PC-3 (cell line): ENCODE data around the gene CELF2. TPM values are rescaled to one million over a fixed set of nuclear protein-coding genes. Genes with fewer than 3 reads are reported as not detected.

Experiments
- ATAC-seq: fragments of 200-7000 bp; cut with Tn5 transposase; 2 replicates; pipeline ENCODE4 v1.9.1; 2020; ENCODE audit warnings: mild to moderate bottlenecking, moderate library complexity
- BruUV-seq: library from RNA; stranded (reverse); fragments of 400-500 nt; replicated peaks from 2 replicates; lab custom pipeline; 2021; lab: Mats Ljungman, UMichigan
- CTCF ChIA-PET: fragments of 300-600 bp; sonication (Branson Sonifier 250); formaldehyde crosslinking; loops from one replicate; lab custom pipeline; 2022; ENCODE audit warnings: antibody characterized with exemption; lab: Charles Lee
- POLR2A ChIA-PET: fragments of 300-600 bp; sonication (Branson Sonifier 250); formaldehyde crosslinking; loops from one replicate; lab custom pipeline; 2022; ENCODE audit warnings: antibody characterized with exemption; ENCODE audit not compliant: unreplicated experiment; lab: Charles Lee
- DNase-seq: peaks from one replicate; pipeline ENCODE4 v3.0.0-alpha.2; 2015
- H2AFZ ChIP-seq: fragments of 300-600 bp; sonication (generic); 2 replicates; pipeline ENCODE4 v1.6.0; 2016; ENCODE audit warnings: antibody characterized with exemption, low read length
- H3F3A ChIP-seq: fragments of 300-600 bp; sonication (generic); one replicate; pipeline ENCODE4 v1.6.0; 2017; ENCODE audit warnings: antibody characterized with exemption, low read length, control low read depth, mild to moderate bottlenecking; ENCODE audit not compliant: unreplicated experiment
- H3K27ac ChIP-seq: fragments of 300-600 bp; sonication (generic); 2 replicates; pipeline ENCODE4 v1.5.1; 2016; ENCODE audit warnings: mild to moderate bottlenecking, low read length
- H3K27me3 ChIP-seq: fragments of 300-600 bp; sonication (generic); 2 replicates; pipeline ENCODE4 v1.6.1; 2016; ENCODE audit warnings: low read length, mixed read lengths
- H3K36me3 ChIP-seq: fragments of 300-600 bp; sonication (generic); 2 replicates; pipeline ENCODE4 v1.6.1; 2016; ENCODE audit warnings: low read depth, mixed run types, low read length, mixed read lengths
- H3K4me1 ChIP-seq: fragments of 300-600 bp; sonication (generic); 2 replicates; pipeline ENCODE4 v1.5.1; 2016; ENCODE audit warnings: low read length; ENCODE audit not compliant: insufficient read depth
- H3K4me2 ChIP-seq: fragments of 300-600 bp; sonication (generic); 2 replicates; pipeline ENCODE4 v1.6.0; 2016; ENCODE audit warnings: low read length
- H3K4me3 ChIP-seq: fragments of 300-600 bp; sonication (generic); 2 replicates; pipeline ENCODE4 v1.5.1; 2016; ENCODE audit warnings: mild to moderate bottlenecking, low read length, mixed read lengths
- H3K79me2 ChIP-seq: fragments of 300-600 bp; sonication (generic); 2 replicates; pipeline ENCODE4 v1.6.1; 2017; ENCODE audit warnings: low read length, mixed read lengths
- H3K9ac ChIP-seq: fragments of 300-600 bp; sonication (generic); 2 replicates; pipeline ENCODE4 v1.6.0; 2016; ENCODE audit warnings: mild to moderate bottlenecking, low read length
- H3K9me2 ChIP-seq: fragments of 300-600 bp; sonication (generic); replicated peaks from 2 replicates; pipeline ENCODE4 v1.6.1; 2016; ENCODE audit warnings: mixed run types, low read length, mixed read lengths
- H3K9me3 ChIP-seq: fragments of 300-600 bp; sonication (generic); 2 replicates; pipeline ENCODE4 v1.6.1; 2016; ENCODE audit warnings: low read length, mixed read lengths
- H4K20me1 ChIP-seq: fragments of 300-600 bp; sonication (generic); 2 replicates; pipeline ENCODE4 v1.6.1; 2016; ENCODE audit warnings: low read length, mixed read lengths
- EZH2 ChIP-seq: fragments of 300-600 bp; sonication (generic); IDR thresholded peaks from one replicate; pipeline ENCODE4 v1.6.1; 2017; ENCODE audit warnings: antibody characterized with exemption, mild to moderate bottlenecking, low read length; ENCODE audit not compliant: unreplicated experiment
- EZH2phosphoT487 ChIP-seq: fragments of 300-600 bp; sonication (generic); IDR thresholded peaks from 2 replicates; pipeline ENCODE4 v1.6.1; 2018; ENCODE audit warnings: mild to moderate bottlenecking, antibody characterized with exemption, low read length, borderline replicate concordance
- intact Hi-C: fragments of 100-400 bp; cut with micrococcal nuclease; formaldehyde crosslinking; loops from 2 replicates; pipeline ENCODE4 v1.9.0; 2023
- total RNA-seq: library from RNA; depleted of rRNA; stranded (reverse); fragments of >200 nt; gene quantifications from 2 replicates; pipeline ENCODE4 v1.2.3, GENCODE V29; 2014
- TF ChIP-seq, protein P1 (sequence below): fragments of 300-600 bp; sonication (generic); conservative IDR thresholded peaks from 2 replicates; pipeline ENCODE4 v1.5.1; 2017; ENCODE audit warnings: antibody characterized with exemption, low read depth, mild to moderate bottlenecking, low read length

The CELF2 gene
- total RNA-seq, 1 experiment from 2014 or later: not detected

DNA sequence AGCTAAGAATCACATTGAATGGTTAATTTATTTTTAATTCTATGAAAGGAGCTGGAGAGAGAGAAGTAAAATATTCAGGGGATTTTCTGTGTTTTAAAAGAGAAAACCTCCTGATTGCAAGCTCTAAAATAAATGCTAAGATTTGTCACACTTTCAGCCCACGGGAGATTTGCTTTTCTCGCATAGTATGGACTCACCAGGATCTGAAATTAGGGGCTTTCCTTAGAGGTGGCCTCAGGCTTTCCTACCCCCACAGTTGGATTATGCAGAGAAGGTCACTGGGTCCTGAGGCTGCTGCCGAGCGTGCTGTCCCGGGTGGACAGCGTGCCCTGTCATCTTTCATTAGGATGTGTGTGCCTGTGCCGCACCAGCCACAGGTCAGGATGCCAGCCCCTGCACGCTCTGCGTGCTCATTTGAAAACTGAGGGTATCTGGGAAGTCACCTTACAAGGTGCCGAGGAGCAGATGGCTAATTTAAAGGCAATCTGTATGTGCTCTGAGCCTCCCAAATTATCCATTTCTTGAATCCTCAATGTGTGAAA, 258.8 kb downstream of the CELF2 start:
- Histone ChIP-seq H3K9me2 (no peaks in the 10 kb centered on the region), H3K9ac (no peak overlapping the region), H3K27ac (no peak overlapping the region), H4K20me1 (no peaks in the 10 kb centered on the region), H3F3A (no peaks in the 10 kb centered on the region), H2AFZ (no peak overlapping the region), H3K4me3 (no peak overlapping the region), H3K27me3 (peaks cover 70% of the 10 kb centered on the region), H3K4me2 (no peak overlapping the region), H3K36me3 (no peaks in the 10 kb centered on the region), H3K79me2 (no peaks in the 10 kb centered on the region), H3K9me3 (no peaks in the 10 kb centered on the region), H3K4me1 (no peaks in the 10 kb centered on the region)
- CTCF ChIA-PET: no interaction called here
- no peak for ATAC-seq
- DNase-seq: no peak
- BruUV-seq: no TSS peak
- intact Hi-C loops: no loop called here
- POLR2A ChIA-PET: no interaction called here
- TF ChIP-seq EZH2 (no peak), EZH2phosphoT487 (no peak)
- TF ChIP-seq, protein P1, sequence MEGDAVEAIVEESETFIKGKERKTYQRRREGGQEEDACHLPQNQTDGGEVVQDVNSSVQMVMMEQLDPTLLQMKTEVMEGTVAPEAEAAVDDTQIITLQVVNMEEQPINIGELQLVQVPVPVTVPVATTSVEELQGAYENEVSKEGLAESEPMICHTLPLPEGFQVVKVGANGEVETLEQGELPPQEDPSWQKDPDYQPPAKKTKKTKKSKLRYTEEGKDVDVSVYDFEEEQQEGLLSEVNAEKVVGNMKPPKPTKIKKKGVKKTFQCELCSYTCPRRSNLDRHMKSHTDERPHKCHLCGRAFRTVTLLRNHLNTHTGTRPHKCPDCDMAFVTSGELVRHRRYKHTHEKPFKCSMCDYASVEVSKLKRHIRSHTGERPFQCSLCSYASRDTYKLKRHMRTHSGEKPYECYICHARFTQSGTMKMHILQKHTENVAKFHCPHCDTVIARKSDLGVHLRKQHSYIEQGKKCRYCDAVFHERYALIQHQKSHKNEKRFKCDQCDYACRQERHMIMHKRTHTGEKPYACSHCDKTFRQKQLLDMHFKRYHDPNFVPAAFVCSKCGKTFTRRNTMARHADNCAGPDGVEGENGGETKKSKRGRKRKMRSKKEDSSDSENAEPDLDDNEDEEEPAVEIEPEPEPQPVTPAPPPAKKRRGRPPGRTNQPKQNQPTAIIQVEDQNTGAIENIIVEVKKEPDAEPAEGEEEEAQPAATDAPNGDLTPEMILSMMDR: no peak

DNA sequence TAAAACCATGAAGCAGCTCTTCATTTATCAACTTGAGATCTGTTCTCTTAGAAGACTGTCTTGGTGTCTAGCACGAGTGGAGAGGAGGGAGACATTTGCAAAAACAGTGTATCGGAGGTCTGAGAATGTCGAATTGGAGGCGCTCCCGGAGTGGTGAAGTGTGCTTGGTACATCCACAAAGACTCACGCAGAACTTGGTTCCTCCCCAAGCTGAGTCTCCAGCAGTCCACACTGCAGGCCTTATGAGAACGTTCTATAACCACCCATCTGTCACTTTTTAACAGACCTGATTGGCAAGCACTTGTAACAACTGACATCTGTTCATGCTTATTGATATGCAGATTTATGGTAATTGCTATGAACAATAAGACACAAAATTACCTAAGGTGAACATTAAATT, 261.6 kb downstream of the CELF2 start:
- intact Hi-C loops: no loop called here
- Histone ChIP-seq H3K36me3 (no peaks in the 10 kb centered on the region), H3K9me2 (no peaks in the 10 kb centered on the region), H3K27me3 (peaks cover 52% of the 10 kb centered on the region), H3K79me2 (no peaks in the 10 kb centered on the region), H3K4me2 (no peak overlapping the region), H3K4me3 (no peak overlapping the region), H4K20me1 (no peaks in the 10 kb centered on the region), H3K4me1 (no peaks in the 10 kb centered on the region), H2AFZ (no peak overlapping the region), H3K9ac (no peak overlapping the region), H3K9me3 (no peaks in the 10 kb centered on the region), H3F3A (no peaks in the 10 kb centered on the region), H3K27ac (no peak overlapping the region)
- POLR2A ChIA-PET: no interaction called here
- no peak for TF ChIP-seq EZH2phosphoT487
- no peak for TF ChIP-seq EZH2
- TF ChIP-seq, protein P1: no peak
- CTCF ChIA-PET: no interaction called here
- BruUV-seq: no TSS peak
- no peak for DNase-seq
- ATAC-seq: no peak

DNA sequence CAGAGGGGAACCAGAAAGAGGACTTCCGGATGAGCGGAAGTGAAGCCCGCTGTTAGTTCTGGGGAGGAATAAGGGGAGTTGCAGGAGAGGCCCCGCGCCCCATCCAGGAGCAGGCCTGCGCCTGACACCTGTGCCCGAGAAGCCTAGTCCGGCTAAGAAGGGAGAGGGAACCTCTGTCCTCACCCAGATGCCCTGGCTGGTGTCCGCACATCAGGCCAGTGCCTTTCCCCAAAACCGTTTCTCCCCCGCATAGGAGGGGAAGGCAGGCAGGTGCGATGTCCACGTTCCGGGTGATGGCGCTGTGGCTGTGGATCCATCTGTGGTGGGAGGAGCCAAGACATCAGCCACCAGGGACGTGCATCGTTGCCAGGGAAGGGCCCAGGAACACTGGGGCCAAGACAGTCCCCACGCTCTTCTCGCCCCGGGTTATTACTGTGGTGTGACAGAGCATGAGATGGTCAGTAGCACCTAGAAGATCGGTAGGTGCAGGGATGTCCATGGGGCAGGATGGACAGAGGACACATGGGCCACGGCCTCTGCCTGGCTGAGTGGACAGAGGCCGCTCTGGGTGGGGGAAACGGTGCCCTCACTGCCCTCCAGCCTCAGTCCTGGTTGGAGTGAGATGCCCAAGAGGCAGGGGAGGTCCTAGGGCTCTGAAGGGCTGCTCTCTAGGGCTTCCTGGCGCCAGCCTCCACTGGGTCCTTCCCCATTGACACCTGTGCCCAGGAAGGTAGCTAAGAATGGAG, 262.7 kb downstream of the CELF2 start:
- BruUV-seq: no TSS peak
- Histone ChIP-seq H3K9me3 (no peaks in the 10 kb centered on the region), H3K4me2 (no peak overlapping the region), H4K20me1 (no peaks in the 10 kb centered on the region), H3K36me3 (no peaks in the 10 kb centered on the region), H3K27ac (no peak overlapping the region), H3K4me1 (no peaks in the 10 kb centered on the region), H3K79me2 (no peaks in the 10 kb centered on the region), H2AFZ (no peak overlapping the region), H3K9ac (no peak overlapping the region), H3F3A (no peaks in the 10 kb centered on the region), H3K9me2 (no peaks in the 10 kb centered on the region), H3K27me3 (peaks cover 42% of the 10 kb centered on the region), H3K4me3 (no peak overlapping the region)
- no peak for DNase-seq
- CTCF ChIA-PET: no interaction called here
- intact Hi-C loops: no loop called here
- no peak for ATAC-seq
- TF ChIP-seq EZH2phosphoT487 (no peak), EZH2 (no peak)
- TF ChIP-seq, protein P1: no peak
- POLR2A ChIA-PET: no interaction called here
